Endothelial cell of umbilical vein (primary cell): ENCODE measurements around the gene C12orf57. TPM values are rescaled to one million over a fixed set of nuclear protein-coding genes. Genes with fewer than 3 reads are reported as not detected.

Experiments used
- BruUV-seq: library from RNA; stranded (reverse); fragments of 400-500 nt; replicated peaks from 2 replicates; lab custom pipeline; 2021; lab: Mats Ljungman, UMichigan
- CTCF ChIA-PET: fragments of 300-600, 350-600 bp; sonication (Branson Sonifier 250); formaldehyde crosslinking; loops from one replicate; lab custom pipeline; 2021; ENCODE audit warnings: antibody characterized with exemption, inconsistent platforms; lab: Charles Lee
- POLR2A ChIA-PET: fragments of 300-600, 350-600 bp; sonication (Branson Sonifier 250); formaldehyde crosslinking; loops from one replicate; lab custom pipeline; 2021; ENCODE audit warnings: antibody characterized with exemption, inconsistent platforms; lab: Charles Lee
- DNase-seq: peaks from one replicate; pipeline ENCODE4 v3.0.0-alpha.2; 2011; ENCODE audit warnings: low read depth, low spot score
- FAIRE-seq: peaks from 2 replicates; lab custom pipeline; 2011; peaks lifted over from hg19 to GRCh38; lab: Jason Lieb, UNC
- H2AFZ ChIP-seq: 2 replicates; pipeline ENCODE4 v1.6.0; 2012; ENCODE audit warnings: low read depth, low read length, control low read depth, inconsistent platforms
- H3K27ac ChIP-seq: 2 replicates; pipeline ENCODE4 v1.5.1; 2011; ENCODE audit warnings: low read depth, mild to moderate bottlenecking, control low read depth, low read length, moderate library complexity; ENCODE audit not compliant: insufficient read depth
- H3K27me3 ChIP-seq, 2 experiments: 2 replicates each; pipeline versions ENCODE4 v1.6.0 to v1.6.1; 2011; ENCODE audit warnings: low read length in 2 of 2, mixed read lengths in 1 of 2; ENCODE audit not compliant: control insufficient read depth in 2 of 2, insufficient read depth in 2 of 2
- H3K36me3 ChIP-seq, 2 experiments: 2 replicates in 1 of 2; 3 replicates in 1 of 2; pipeline ENCODE4 v1.5.1; 2011; ENCODE audit warnings: low read length in 2 of 2, mild to moderate bottlenecking in 1 of 2, moderate library complexity in 1 of 2; ENCODE audit not compliant: control insufficient read depth in 2 of 2, insufficient read depth in 2 of 2; ENCODE audit errors: extremely low read depth in 1 of 2
- H3K4me1 ChIP-seq: 3 replicates; pipeline ENCODE4 v1.5.1; 2011; ENCODE audit warnings: mild to moderate bottlenecking, low read length; ENCODE audit not compliant: control insufficient read depth, insufficient read depth; ENCODE audit errors: extremely low read depth
- H3K4me2 ChIP-seq: 2 replicates; pipeline ENCODE4 v1.6.1; 2011; ENCODE audit warnings: low read length, control low read depth, mixed read lengths; ENCODE audit not compliant: insufficient read depth
- H3K4me3 ChIP-seq, 3 experiments: fragments of 200-600 bp in 1 of 3; sonication (generic), shearing (Covaris generic) in 1 of 3; replicated peaks in 1 of 3; 2 replicates each; pipeline ENCODE4 v1.5.1; 2011 to 2016; ENCODE audit warnings: control low read depth in 3 of 3, low read length in 3 of 3, mild to moderate bottlenecking in 2 of 3, inconsistent platforms in 1 of 3, low read depth in 1 of 3, moderate library complexity in 1 of 3; ENCODE audit not compliant: insufficient read depth in 1 of 3
- H3K79me2 ChIP-seq: 2 replicates; pipeline ENCODE4 v1.6.0; 2012; ENCODE audit warnings: low read length, inconsistent platforms; ENCODE audit not compliant: control insufficient read depth, insufficient read depth
- H3K9ac ChIP-seq: replicated peaks from 2 replicates; pipeline ENCODE3; 2011; ENCODE audit warnings: low read length, control low read depth; ENCODE audit not compliant: insufficient read depth; ENCODE audit errors: extremely low read depth
- H3K9me1 ChIP-seq: replicated peaks from 3 replicates; pipeline ENCODE4 v1.6.0; 2011; ENCODE audit warnings: mild to moderate bottlenecking, low read length; ENCODE audit not compliant: control insufficient read depth, insufficient read depth; ENCODE audit errors: extremely low read depth
- H3K9me3 ChIP-seq: replicated peaks from 2 replicates; pipeline ENCODE4 v1.5.1; 2012; ENCODE audit warnings: low read length, inconsistent platforms; ENCODE audit not compliant: control insufficient read depth, insufficient read depth
- H4K20me1 ChIP-seq: replicated peaks from 2 replicates; pipeline ENCODE3; 2011; ENCODE audit warnings: mild to moderate bottlenecking, low read length; ENCODE audit not compliant: control insufficient read depth, insufficient read depth; ENCODE audit errors: extremely low read depth
- CTCF ChIP-seq, 2 donors: IDR thresholded peaks; 1 replicate in 1 of 2; 2 replicates in 1 of 2; pipeline ENCODE4 v1.5.1; 2011; ENCODE audit warnings: low read length in 2 of 2, mild to moderate bottlenecking in 2 of 2, moderate library complexity in 2 of 2, control low read depth in 1 of 2, inconsistent platforms in 1 of 2, low read depth in 1 of 2; ENCODE audit not compliant: insufficient read depth in 1 of 2; ENCODE audit errors: extremely low read depth in 1 of 2
- EZH2 ChIP-seq: IDR thresholded peaks from 2 replicates; pipeline ENCODE4 v1.6.1; 2012; ENCODE audit warnings: borderline replicate concordance, low read depth, mild to moderate bottlenecking, moderate library complexity, low read length, inconsistent platforms; ENCODE audit not compliant: severe bottlenecking
- FOS ChIP-seq: IDR thresholded peaks from 2 replicates; pipeline ENCODE4 v1.6.1; 2011; ENCODE audit warnings: mild to moderate bottlenecking, low read length, moderate library complexity, borderline replicate concordance; ENCODE audit not compliant: insufficient read depth
- GATA2 ChIP-seq: IDR thresholded peaks from 2 replicates; pipeline ENCODE4 v1.7.0; 2011; ENCODE audit warnings: low read depth, mild to moderate bottlenecking, moderate library complexity, mixed read lengths, low read length; ENCODE audit not compliant: insufficient read length, insufficient read depth
- JUN ChIP-seq: IDR thresholded peaks from 2 replicates; pipeline ENCODE4 v1.6.1; 2011; ENCODE audit warnings: borderline replicate concordance, low read depth; ENCODE audit not compliant: insufficient read length, insufficient read depth
- MYC ChIP-seq: IDR thresholded peaks from one replicate; pipeline ENCODE4 v1.6.1; 2011; ENCODE audit warnings: mild to moderate bottlenecking, low read depth, low read length
- POLR2A ChIP-seq: IDR thresholded peaks from 2 replicates; pipeline ENCODE4 v1.6.1; 2012; ENCODE audit warnings: low read depth, mild to moderate bottlenecking, control low read depth, low read length
- POLR2AphosphoS5 ChIP-seq: IDR thresholded peaks from 2 replicates; pipeline ENCODE4 v1.6.1; 2012; ENCODE audit warnings: low read depth, mild to moderate bottlenecking, control low read depth, low read length, moderate library complexity; ENCODE audit not compliant: insufficient read depth
- dilution Hi-C: fragments of 300-500 bp; cut with MboI; formaldehyde crosslinking; loops from one replicate; pipeline ENCODE4 v1.15.0; 2019; ENCODE audit warnings: low sequenced_read_pairs; ENCODE audit not compliant: extremely low pct_ligation_motif_present
- intact Hi-C: fragments of 100-400 bp; cut with micrococcal nuclease; formaldehyde crosslinking; loops from one replicate; pipeline ENCODE4 v1.10.0; 2022
- polyA plus RNA-seq, 4 experiments: library from polyadenylated mRNA; depleted of rRNA in 3 of 4; stranded (reverse) in 3 of 4; unstranded in 1 of 4; fragments of >200 nt; gene quantifications; 2 replicates each; pipeline versions ENCODE4 v1.2.1 to v1.2.3, GENCODE V29; 2011 to 2012; ENCODE audit warnings: missing spikeins in 1 of 4
- total RNA-seq: library from RNA; stranded (reverse); gene quantifications from 2 replicates; pipeline ENCODE4 v1.2.3, GENCODE V29; 2021
- TF ChIP-seq, protein P1 (sequence below): IDR thresholded peaks from 2 replicates; pipeline ENCODE4 v1.6.1; 2011; ENCODE audit not compliant: insufficient read depth, insufficient read length

Gene C12orf57
- total and polyA plus RNA-seq, 2 donors (not counting 3 experiments of a cell fraction or from before 2014, with no cell fraction given), result 167 to 729 TPM

DNA sequence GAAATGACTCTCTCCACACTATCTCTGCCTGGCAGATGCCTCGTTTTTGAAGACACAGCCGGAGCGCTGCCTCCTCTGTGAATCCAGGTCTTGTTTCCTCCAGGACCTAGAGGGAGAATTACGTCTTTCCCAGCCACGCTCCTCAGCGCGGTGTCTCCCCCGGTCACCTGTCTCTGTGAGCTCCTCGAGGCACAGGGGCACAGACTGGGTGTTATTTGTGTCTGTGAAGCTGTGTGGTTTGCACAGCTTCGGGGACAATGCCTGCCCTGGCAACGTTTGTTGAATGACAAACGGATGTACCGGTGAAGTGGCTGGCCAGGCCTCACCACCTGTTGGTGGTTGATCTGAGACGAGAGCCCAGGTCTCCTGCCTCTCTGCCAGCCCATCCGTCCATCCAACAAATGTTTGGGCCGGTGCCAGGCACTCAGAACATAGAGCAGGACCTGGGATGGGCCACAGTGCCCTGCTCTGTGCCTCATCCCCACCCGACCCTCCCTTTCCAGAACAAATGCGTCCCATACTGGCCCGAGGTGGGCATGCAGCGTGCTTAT lies 13.4 kb downstream of the C12orf57 start:
- Histone ChIP-seq H3K4me1 (peaks cover 32% of the 10 kb centered on the region), H3K9me1 (no peaks in the 10 kb centered on the region), H2AFZ (no peak overlapping the region), H3K9me3 (no peaks in the 10 kb centered on the region), H3K79me2 (no peaks in the 10 kb centered on the region), H4K20me1 (no peaks in the 10 kb centered on the region), H3K27ac (no peak overlapping the region), H3K27me3 (no peaks in the 10 kb centered on the region), H3K4me2 (no peak overlapping the region), H3K9ac (no peak overlapping the region), H3K4me3 (no peak overlapping the region), H3K36me3 (no peaks in the 10 kb centered on the region)
- TF ChIP-seq MYC (no peak), JUN (no peak), FOS (no peak), EZH2 (no peak), POLR2A (no peak), GATA2 (no peak), POLR2AphosphoS5 (no peak), CTCF (IDR thresholded peaks at IDR 0.05; ENCODE audit: extremely low read depth in 1 of 2, insufficient read depth in 1 of 2, low read depth in 1 of 2, low read length in 2 of 2) (no peak)
- TF ChIP-seq, protein P1, sequence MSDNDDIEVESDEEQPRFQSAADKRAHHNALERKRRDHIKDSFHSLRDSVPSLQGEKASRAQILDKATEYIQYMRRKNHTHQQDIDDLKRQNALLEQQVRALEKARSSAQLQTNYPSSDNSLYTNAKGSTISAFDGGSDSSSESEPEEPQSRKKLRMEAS, result no peak
- FAIRE-seq (no peak), DNase-seq (no peak)
- BruUV-seq, result no TSS peak
- CTCF ChIA-PET, result interaction anchor here (1.0 to 1.7 kb wide), 3 partner anchors 8 to 13 kb away, joined by 4 to 12 read pairs (median 7); partner anchors contain the start of gene C12orf57
- intact Hi-C loops, result no loop called here
- dilution Hi-C loops, result no loop called here
- POLR2A ChIA-PET, result interaction anchor here (1.8 kb wide), 1 partner anchor 14 kb away, joined by 6 read pairs; the partner anchor contains the start of genes C12orf57 and RNU7-1
